Measurements from ENCODE around the gene IDH2.

The IDH2 gene

DNA sequence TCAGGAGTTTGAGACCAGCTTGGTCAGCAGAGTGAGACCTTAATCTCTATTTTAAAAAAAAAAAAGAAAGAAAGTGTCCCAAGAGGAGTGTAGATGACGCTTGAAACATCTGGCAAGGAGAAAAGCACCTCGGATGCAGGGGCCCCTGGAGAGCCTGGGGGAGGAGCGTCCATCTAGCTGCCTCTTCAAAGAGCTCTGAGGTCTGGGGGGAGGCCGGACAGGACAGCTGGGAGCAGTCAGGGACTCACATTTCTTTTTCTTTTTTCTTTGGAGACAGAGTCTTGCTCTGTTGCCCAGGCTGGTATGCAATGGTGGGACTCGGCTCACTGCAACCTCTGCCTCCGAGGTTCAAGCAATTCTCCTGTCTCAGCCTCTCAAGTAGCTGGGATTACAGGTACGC is 3.3 kb upstream of the IDH2 start:
- TF ChIP-seq FOXP2 (optimal IDR thresholded peaks at IDR 0.05; ENCODE audit: control extremely low read depth, extremely low read length, insufficient read depth) (no peak), POLR2AphosphoS5 (IDR thresholded peaks at IDR 0.05; ENCODE audit: borderline replicate concordance, low read depth, low read length) (no peak)
- Histone ChIP-seq H3K4me3 (no peak overlapping the region), H3K27ac (no peak overlapping the region), H3K9ac (ENCODE audit: insufficient read length) (no peak overlapping the region), H3K9me3 (ENCODE audit: low read depth, low read length) (no peaks in the 10 kb centered on the region), H3K36me3 (ENCODE audit: insufficient read depth, low read length) (no peaks in the 10 kb centered on the region)
- DNase-seq (ENCODE audit: low read depth, low spot score) = no peak

- Histone ChIP-seq H3K36me3 (ENCODE audit: insufficient read depth, low read length) (no peaks in the 10 kb centered on the region), H3K9me3 (ENCODE audit: low read depth, low read length) (no peaks in the 10 kb centered on the region)
- no peak for DNase-seq (ENCODE audit: low read depth, low spot score)
Measured at GRCh38 chr15:90104551-90104950, 2.3 kb upstream of the IDH2 start.

DNA sequence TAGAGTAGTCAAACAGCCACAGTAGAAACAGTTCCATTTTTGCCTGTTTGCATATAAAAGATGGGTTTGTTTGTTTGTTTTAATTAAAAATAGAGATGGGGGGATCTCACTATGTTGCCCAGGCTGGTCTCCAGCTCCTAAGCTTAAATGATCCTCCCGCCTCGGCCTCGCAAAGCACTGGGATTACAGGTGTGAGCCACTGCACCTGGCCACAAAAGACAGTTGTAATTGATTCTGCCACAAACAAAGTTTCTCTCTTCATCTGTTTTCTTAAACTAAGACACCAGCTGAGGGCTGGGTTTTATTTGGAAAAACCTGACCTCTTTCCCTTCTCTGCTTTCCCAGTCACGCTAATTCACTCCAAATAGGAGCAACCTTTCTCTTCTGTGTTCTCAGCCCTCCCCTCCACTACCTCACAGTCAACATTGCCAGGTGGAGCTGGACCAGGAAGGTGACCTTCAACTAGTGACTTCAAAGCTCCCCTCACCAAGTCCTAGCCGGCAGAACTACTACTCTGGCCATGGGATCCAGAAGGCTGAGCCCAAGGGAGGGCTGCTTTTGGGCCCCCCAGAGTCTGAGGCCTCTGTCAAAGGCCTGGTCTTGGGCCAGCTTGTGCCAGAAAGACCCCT is 1.5 kb upstream of the IDH2 start:
- DNase-seq (ENCODE audit: low read depth, low spot score) = no peak

More at GRCh38 chr15:90104551-90104950, 2.3 kb upstream of the IDH2 start:
- TF ChIP-seq FOXP2 (optimal IDR thresholded peaks at IDR 0.05; ENCODE audit: control extremely low read depth, extremely low read length, insufficient read depth) (no peak), POLR2AphosphoS5 (IDR thresholded peaks at IDR 0.05; ENCODE audit: borderline replicate concordance, low read depth, low read length) (no peak), EZH2 (IDR thresholded peaks at IDR 0.05) (no peak)
- Histone ChIP-seq H3K9ac (ENCODE audit: insufficient read length) (no peak overlapping the region), H3K4me3 (no peak overlapping the region), H3K27ac (no peak overlapping the region)

GRCh38 chr15:90101130-90101968 is 919 bp downstream of the IDH2 start:
- peak overlapping the region; percentile 90 for H3K4me3 ChIP-seq
- peak overlapping the region; percentile 96 for H3K27ac ChIP-seq
- H3K9me3 ChIP-seq (ENCODE audit: low read depth, low read length) = no peaks in the 10 kb centered on the region
- DNase-seq (ENCODE audit: low read depth, low spot score) = no peak
- no peaks in the 10 kb centered on the region for H3K36me3 ChIP-seq (ENCODE audit: insufficient read depth, low read length)
- peak overlapping the region; percentile 92 for H3K9ac ChIP-seq (ENCODE audit: insufficient read length)
- TF ChIP-seq FOXP2 (optimal IDR thresholded peaks at IDR 0.05; ENCODE audit: control extremely low read depth, extremely low read length, insufficient read depth) (no peak), EZH2 (IDR thresholded peaks at IDR 0.05) (no peak), POLR2AphosphoS5 (IDR thresholded peaks at IDR 0.05; ENCODE audit: borderline replicate concordance, low read depth, low read length) (no peak)

More for the DNA sequence above, 1.5 kb upstream of the IDH2 start:
- Histone ChIP-seq H3K27ac (no peak overlapping the region), H3K9ac (ENCODE audit: insufficient read length) (no peak overlapping the region), H3K36me3 (ENCODE audit: insufficient read depth, low read length) (no peaks in the 10 kb centered on the region), H3K4me3 (no peak overlapping the region), H3K9me3 (ENCODE audit: low read depth, low read length) (no peaks in the 10 kb centered on the region)
- no peak for TF ChIP-seq POLR2AphosphoS5 (IDR thresholded peaks at IDR 0.05; ENCODE audit: borderline replicate concordance, low read depth, low read length)
- no peak for TF ChIP-seq EZH2 (IDR thresholded peaks at IDR 0.05)
- no peak for TF ChIP-seq FOXP2 (optimal IDR thresholded peaks at IDR 0.05; ENCODE audit: control extremely low read depth, extremely low read length, insufficient read depth)

- Histone ChIP-seq H3K27ac (peak overlapping the region; percentile 96), H3K36me3 (ENCODE audit: insufficient read depth, low read length) (no peaks in the 10 kb centered on the region), H3K4me3 (peak overlapping the region; percentile 90), H3K9me3 (ENCODE audit: low read depth, low read length) (no peaks in the 10 kb centered on the region), H3K9ac (ENCODE audit: insufficient read length) (peak overlapping the region; percentile 92)
- TF ChIP-seq FOXP2 (optimal IDR thresholded peaks at IDR 0.05; ENCODE audit: control extremely low read depth, extremely low read length, insufficient read depth) (no peak), EZH2 (IDR thresholded peaks at IDR 0.05) (no peak), POLR2AphosphoS5 (IDR thresholded peaks at IDR 0.05; ENCODE audit: borderline replicate concordance, low read depth, low read length) (no peak; the same call in 1 of the 2 replicates)
- DNase-seq (ENCODE audit: low read depth, low spot score) = no peak
Measured at GRCh38 chr15:90099868-90100831, 2.1 kb downstream of the IDH2 start.

DNA sequence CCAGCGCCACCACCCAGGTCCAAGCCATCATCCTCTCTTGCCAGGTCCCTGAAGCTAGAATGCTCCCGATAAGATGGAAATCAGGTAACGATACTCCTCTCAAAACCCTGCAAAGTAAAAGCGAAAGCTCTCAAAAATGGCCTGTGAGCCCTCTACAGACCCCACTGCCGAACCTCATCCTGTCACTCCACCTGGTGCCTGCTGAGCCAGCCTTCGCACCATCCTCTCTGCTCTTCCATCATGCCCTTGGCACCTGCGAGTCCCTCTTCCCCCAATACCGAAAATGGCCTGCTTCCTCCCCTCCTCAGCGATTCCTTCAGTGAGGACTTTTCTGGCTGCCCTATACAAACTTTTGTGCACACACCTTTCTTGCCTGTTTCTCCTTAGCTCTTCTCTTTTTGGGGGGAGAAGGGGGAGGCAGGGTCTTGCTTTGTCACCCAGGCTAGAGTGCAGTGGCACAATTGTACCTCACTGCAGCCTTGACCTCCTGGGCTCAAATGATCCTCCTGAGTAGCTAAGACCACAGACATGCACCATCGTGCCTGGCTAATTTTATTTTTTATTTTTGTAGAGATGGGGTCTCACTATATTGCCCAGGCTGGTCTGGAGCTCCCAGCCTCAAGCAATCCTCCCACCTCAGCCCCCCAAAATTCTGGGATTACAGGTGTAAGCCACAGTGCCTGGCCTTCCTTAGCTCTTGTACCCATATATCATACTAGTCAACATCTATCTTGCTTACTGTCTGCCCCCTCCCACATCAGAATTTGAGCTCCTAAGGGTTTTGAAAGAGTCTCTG is 3.0 kb downstream of the IDH2 start:
- TF ChIP-seq POLR2AphosphoS5 (IDR thresholded peaks at IDR 0.05; ENCODE audit: borderline replicate concordance, low read depth, low read length) = no peak
- TF ChIP-seq EZH2 (IDR thresholded peaks at IDR 0.05) = no peak
- TF ChIP-seq FOXP2 (optimal IDR thresholded peaks at IDR 0.05; ENCODE audit: control extremely low read depth, extremely low read length, insufficient read depth) = no peak
- H3K9me3 ChIP-seq (ENCODE audit: low read depth, low read length) = no peaks in the 10 kb centered on the region
- peak overlapping the region; percentile 96 for H3K27ac ChIP-seq
- H3K36me3 ChIP-seq (ENCODE audit: insufficient read depth, low read length) = peaks cover under 1% of the 10 kb centered on the region; the same call in 1 of the 2 replicates
- no peak for DNase-seq (ENCODE audit: low read depth, low spot score)
- peak overlapping the region; percentile 90 for H3K4me3 ChIP-seq
- H3K9ac ChIP-seq (ENCODE audit: insufficient read length) = no peak overlapping the region

DNA sequence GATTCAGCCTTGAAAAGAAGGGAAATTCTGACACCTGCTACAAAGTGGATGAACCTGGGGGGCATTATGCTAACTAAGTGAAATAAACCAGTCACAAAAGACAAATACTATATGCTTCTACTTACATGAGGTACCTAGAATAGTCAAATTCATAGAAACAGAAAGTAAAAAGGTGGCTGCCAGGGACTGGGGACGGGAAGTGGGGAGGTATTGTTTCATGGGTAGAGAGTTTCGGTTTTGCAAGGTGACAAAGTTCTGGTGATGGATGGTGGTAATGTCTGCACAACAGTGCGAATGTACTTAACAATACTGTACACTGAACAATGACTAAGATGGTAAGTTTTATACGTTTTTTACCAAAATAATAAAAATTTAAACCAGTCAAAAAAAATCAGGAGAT is 4.8 kb downstream of the IDH2 start:
- no peak for DNase-seq (ENCODE audit: low read depth, low spot score)

More for the DNA sequence above, 4.8 kb downstream of the IDH2 start:
- no peak for TF ChIP-seq EZH2 (IDR thresholded peaks at IDR 0.05)
- no peak for TF ChIP-seq POLR2AphosphoS5 (IDR thresholded peaks at IDR 0.05; ENCODE audit: borderline replicate concordance, low read depth, low read length)
- TF ChIP-seq FOXP2 (optimal IDR thresholded peaks at IDR 0.05; ENCODE audit: control extremely low read depth, extremely low read length, insufficient read depth) = no peak
- Histone ChIP-seq H3K9me3 (ENCODE audit: low read depth, low read length) (no peaks in the 10 kb centered on the region), H3K36me3 (ENCODE audit: insufficient read depth, low read length) (peaks cover 4% of the 10 kb centered on the region; the same call in 1 of the 2 replicates), H3K27ac (peak overlapping the region; percentile 96), H3K9ac (ENCODE audit: insufficient read length) (no peak overlapping the region), H3K4me3 (peak overlapping the region; percentile 50)
